Lower lobe of right lung (tissue), 2 donors: Measurements from ENCODE around the gene CHD6. TPM values are rescaled to one million over a fixed set of nuclear protein-coding genes. Genes with fewer than 3 reads are reported as not detected.

Source experiments
- ATAC-seq, 2 donors: fragments of 200-7000 bp; cut with Tn5 transposase; one replicate each; pipeline ENCODE4 v1.9.1; 2020 to 2022; ENCODE audit warnings: mild to moderate bottlenecking in 2 of 2, moderate library complexity in 2 of 2
- DNase-seq: peaks from one replicate; pipeline ENCODE4 v3.0.0-alpha.2; 2020
- H3K27ac ChIP-seq: fragments of 200-600 bp; one replicate; pipeline ENCODE4 v1.8.0; 2022
- H3K27me3 ChIP-seq: fragments of 200-600 bp; one replicate; pipeline ENCODE4 v1.8.0; 2022; ENCODE audit warnings: low read depth
- H3K36me3 ChIP-seq: fragments of 200-600 bp; one replicate; pipeline ENCODE4 v1.8.0; 2022; ENCODE audit warnings: mild to moderate bottlenecking
- H3K4me1 ChIP-seq: fragments of 200-600 bp; one replicate; pipeline ENCODE4 v1.8.0; 2022
- H3K4me3 ChIP-seq: fragments of 200-600 bp; one replicate; pipeline ENCODE4 v1.8.0; 2022; ENCODE audit warnings: mild to moderate bottlenecking
- H3K9me3 ChIP-seq: fragments of 200-600 bp; one replicate; pipeline ENCODE4 v1.8.0; 2022
- intact Hi-C: fragments of 100-400 bp; cut with DNase I; formaldehyde crosslinking; loops from one replicate; pipeline ENCODE4 v1.11.0; 2022
- total RNA-seq: library from RNA; stranded (reverse); fragmentation: NEBNext Ultra II Directional; extraction: Animal tissue kit (Norgen Biotek cat#: 25700); gene quantifications from one replicate; pipeline ENCODE4 v1.2.1, GENCODE V29; 2021
- TF ChIP-seq, protein P1 (sequence below): fragments of 200-600 bp; IDR thresholded peaks from one replicate; pipeline ENCODE4 v1.8.0; 2022; ENCODE audit warnings: antibody characterized with exemption, mild to moderate bottlenecking
- donor health status: DM: no; HTN: yes; CAD: no; lungs with severe emphysema.

Gene CHD6
- total RNA-seq, 1 donor from 2014 or later: 43.6 TPM

DNA sequence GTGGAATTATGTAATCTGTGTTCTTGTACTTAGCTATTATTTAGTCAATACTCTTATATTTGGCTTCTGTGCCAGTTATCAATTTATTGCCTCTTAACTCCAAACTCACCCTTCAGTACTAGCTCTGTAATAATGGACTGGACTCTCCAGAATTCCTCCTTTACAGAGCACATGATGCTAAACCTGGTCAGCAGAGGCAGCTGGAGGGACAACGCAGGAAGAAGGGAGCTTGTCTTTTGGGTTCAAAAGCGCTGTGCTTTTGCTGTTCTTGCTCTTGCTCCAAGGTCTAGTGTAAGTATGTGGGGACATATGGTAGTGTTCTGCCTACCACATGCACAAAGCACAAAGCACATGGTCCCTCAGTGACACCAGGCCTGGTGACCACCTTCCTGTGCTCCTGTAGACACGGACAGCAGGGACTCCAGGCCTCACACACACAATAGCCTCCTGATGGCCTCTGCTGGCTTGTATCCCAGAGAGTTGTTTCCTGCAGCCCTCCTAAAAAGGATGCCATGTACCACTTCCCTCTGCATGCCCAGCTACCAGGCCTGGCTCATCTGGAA is 46.1 kb downstream of the CHD6 start:
- intact Hi-C loops: no loop called here
- no peak for DNase-seq
- TF ChIP-seq, protein P1, sequence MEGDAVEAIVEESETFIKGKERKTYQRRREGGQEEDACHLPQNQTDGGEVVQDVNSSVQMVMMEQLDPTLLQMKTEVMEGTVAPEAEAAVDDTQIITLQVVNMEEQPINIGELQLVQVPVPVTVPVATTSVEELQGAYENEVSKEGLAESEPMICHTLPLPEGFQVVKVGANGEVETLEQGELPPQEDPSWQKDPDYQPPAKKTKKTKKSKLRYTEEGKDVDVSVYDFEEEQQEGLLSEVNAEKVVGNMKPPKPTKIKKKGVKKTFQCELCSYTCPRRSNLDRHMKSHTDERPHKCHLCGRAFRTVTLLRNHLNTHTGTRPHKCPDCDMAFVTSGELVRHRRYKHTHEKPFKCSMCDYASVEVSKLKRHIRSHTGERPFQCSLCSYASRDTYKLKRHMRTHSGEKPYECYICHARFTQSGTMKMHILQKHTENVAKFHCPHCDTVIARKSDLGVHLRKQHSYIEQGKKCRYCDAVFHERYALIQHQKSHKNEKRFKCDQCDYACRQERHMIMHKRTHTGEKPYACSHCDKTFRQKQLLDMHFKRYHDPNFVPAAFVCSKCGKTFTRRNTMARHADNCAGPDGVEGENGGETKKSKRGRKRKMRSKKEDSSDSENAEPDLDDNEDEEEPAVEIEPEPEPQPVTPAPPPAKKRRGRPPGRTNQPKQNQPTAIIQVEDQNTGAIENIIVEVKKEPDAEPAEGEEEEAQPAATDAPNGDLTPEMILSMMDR: no peak
- peaks cover 6% of the 10 kb centered on the region for H3K9me3 ChIP-seq
- no peaks in the 10 kb centered on the region for H3K36me3 ChIP-seq
- H3K27ac ChIP-seq: no peak overlapping the region
- H3K4me1 ChIP-seq: peaks cover 54% of the 10 kb centered on the region
- ATAC-seq: no peak
- H3K4me3 ChIP-seq: no peak overlapping the region
- no peaks in the 10 kb centered on the region for H3K27me3 ChIP-seq

- Histone ChIP-seq H3K4me3 (no peak overlapping the region), H3K27me3 (no peaks in the 10 kb centered on the region), H3K27ac (no peak overlapping the region), H3K4me1 (peaks cover 47% of the 10 kb centered on the region), H3K36me3 (no peaks in the 10 kb centered on the region), H3K9me3 (peaks cover 6% of the 10 kb centered on the region)
- TF ChIP-seq, protein P1: no peak
- ATAC-seq: no peak
- intact Hi-C loops: no loop called here
- DNase-seq: no peak
Observed at GRCh38 chr20:41571006-41571405, 47.2 kb downstream of the CHD6 start.

GRCh38 chr20:41570557-41570956 is 47.6 kb downstream of the CHD6 start:
- TF ChIP-seq, protein P1: no peak
- intact Hi-C loops: no loop called here
- Histone ChIP-seq H3K9me3 (peaks cover 6% of the 10 kb centered on the region), H3K36me3 (no peaks in the 10 kb centered on the region), H3K27ac (no peak overlapping the region), H3K4me1 (peaks cover 43% of the 10 kb centered on the region), H3K27me3 (no peaks in the 10 kb centered on the region), H3K4me3 (no peak overlapping the region)
- ATAC-seq (no peak), DNase-seq (no peak)

DNA sequence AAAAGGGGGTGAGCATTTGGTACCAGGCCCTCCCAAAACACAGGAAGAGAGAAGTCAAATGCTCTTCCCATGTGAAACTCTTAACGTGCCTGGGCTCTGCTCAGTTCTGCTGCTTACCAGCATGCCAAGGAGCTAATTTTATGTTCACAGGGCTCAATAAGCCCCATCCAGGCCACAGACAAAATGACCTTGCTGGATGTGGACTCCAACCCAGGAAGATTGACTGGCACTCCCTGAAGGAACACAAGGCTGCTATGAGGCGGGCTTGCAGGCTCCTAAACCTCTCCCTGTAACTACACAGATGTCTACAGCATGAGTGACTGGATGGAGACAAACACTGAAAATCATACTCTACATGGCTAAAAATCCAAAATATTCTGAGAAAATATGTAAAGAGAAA is 50.6 kb downstream of the CHD6 start:
- no peak overlapping the region for H3K4me3 ChIP-seq
- peaks cover 28% of the 10 kb centered on the region for H3K4me1 ChIP-seq
- DNase-seq (no peak), ATAC-seq (no peak)
- H3K27me3 ChIP-seq: no peaks in the 10 kb centered on the region
- H3K27ac ChIP-seq: no peak overlapping the region
- no peaks in the 10 kb centered on the region for H3K9me3 ChIP-seq
- intact Hi-C loops: no loop called here
- no peaks in the 10 kb centered on the region for H3K36me3 ChIP-seq
- TF ChIP-seq, protein P1: no peak

DNA sequence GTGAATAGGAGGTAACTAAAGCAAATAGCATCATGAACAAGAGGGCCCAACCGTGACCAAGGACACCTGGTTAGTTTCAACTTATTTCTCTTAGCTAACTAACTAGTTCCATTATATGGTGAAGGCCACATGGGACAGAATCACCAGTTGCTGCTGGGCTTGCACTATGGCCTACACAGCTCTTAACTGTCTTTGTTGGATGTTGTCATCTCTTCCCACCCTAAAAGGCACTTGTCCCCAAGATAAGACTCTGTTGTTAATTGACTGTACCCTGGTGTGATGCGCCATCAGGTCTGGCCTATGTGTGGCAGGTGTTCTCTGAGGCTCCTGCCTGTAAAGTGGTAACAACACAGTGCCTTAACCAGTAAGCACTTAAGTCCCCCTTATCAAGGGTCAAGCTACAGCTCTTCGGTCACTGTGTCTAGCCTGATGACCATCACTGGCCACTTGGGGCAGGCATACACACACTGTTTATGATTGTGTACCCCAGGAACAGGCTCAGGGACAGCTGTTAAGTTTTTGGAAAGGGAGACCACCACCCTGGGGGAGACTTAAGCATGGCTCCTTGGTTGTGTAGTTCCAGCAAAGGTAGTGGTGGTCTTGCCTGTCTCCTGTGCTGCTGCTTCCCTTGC is 51.2 kb downstream of the CHD6 start:
- H3K4me1 ChIP-seq: peaks cover 22% of the 10 kb centered on the region
- intact Hi-C loops: no loop called here

More for the DNA sequence above, 51.2 kb downstream of the CHD6 start:
- no peaks in the 10 kb centered on the region for H3K36me3 ChIP-seq
- no peaks in the 10 kb centered on the region for H3K27me3 ChIP-seq
- DNase-seq (no peak), ATAC-seq (no peak)
- no peak overlapping the region for H3K27ac ChIP-seq
- no peak overlapping the region for H3K4me3 ChIP-seq
- H3K9me3 ChIP-seq: no peaks in the 10 kb centered on the region
- TF ChIP-seq, protein P1: no peak
